Head of caudate nucleus (tissue), 42 donors: Measurements from ENCODE around the gene CSNK2A1.
"Not testable (repeated sequence)": the region's sequence is repeated elsewhere in the genome, so short reads cannot be mapped to it uniquely, and the experiment has no call there.

Experiments used
- DNase-seq, 42 donors: peaks; one replicate each; pipeline versions ENCODE4 v3.0.0 to v3.0.0-alpha.2; 2020 to 2021; ENCODE audit warnings: mixed read lengths in 7 of 42
- intact Hi-C: fragments of 100-400 bp; cut with DNase I; formaldehyde crosslinking; loops from one replicate; pipeline ENCODE4 v1.15.0; 2022

The CSNK2A1 gene

DNA sequence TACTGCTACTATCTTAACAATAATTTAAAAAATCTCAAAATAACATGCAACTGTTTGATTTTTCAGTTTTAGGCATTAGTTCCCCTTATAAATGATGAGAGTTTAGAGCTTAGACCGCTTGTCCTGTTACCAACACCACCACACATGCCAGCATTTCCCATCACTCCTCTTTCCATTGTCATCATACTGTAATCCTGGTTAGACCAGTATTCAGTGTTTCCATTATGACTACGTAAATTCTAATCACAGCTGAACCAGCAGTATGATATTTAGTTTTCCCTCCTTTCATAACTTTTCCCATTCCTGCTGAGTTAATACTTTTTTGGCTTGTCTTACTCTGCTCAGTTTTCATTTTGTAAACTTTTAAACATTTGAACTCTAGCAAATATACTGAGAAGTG, 69.0 kb downstream of the CSNK2A1 start:
- no peak for DNase-seq
- intact Hi-C loops: no loop called here

DNA sequence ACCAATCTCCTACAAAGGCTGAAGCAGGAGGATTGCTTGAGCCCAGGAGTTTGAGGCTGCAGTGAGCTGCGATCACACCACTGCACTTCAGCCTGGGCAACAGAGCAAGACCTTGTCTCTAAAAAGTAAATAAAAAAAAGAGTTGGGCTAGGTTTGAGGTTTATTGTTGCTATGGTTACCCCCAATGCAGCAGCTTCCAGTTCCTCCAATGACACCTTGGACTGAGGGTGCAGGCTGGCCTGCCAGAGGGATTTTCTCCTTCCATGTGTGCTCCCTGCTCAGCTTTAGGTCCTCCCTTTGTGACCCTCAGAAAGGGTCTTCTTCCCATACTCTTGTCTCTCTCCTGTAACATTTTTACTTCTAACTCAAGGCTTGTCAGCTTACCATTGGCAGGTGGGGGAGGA, 70.7 kb downstream of the CSNK2A1 start:
- DNase-seq: no peak
- intact Hi-C loops: no loop called here

DNA sequence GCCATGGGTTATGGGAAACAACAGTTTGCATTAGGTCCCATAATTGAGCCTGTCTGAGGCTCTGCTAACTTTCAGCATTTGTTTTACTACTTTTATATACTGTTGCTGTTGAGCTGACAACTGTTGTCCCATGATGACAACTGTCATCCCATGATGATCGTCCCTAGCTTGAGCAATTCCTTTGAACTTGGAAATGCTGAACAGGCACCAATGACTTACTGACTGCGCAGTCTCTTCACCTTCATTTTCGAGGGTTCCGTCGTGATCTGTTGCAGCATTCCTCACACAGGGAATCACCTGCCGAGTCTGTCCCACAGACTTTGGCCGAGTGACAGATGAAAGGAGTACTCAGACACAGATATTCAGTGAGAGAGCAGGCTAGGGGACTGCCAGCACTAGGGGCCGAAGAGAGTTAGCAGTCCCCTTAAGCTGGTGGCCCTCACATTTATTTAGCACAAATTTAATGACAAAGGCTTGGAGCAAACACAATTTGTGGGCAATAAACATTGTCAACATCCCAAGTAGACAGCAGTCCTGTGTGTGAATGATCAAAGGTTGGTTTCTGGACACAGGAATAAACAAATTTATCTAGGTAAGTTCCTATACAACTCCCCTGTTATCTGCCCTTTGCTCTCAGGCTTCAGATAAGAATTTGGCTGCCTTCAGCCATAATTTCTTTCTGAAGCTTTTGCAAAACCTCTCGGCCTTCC, 71.3 kb downstream of the CSNK2A1 start:
- DNase-seq: no peak
- intact Hi-C loops: no loop called here

DNA sequence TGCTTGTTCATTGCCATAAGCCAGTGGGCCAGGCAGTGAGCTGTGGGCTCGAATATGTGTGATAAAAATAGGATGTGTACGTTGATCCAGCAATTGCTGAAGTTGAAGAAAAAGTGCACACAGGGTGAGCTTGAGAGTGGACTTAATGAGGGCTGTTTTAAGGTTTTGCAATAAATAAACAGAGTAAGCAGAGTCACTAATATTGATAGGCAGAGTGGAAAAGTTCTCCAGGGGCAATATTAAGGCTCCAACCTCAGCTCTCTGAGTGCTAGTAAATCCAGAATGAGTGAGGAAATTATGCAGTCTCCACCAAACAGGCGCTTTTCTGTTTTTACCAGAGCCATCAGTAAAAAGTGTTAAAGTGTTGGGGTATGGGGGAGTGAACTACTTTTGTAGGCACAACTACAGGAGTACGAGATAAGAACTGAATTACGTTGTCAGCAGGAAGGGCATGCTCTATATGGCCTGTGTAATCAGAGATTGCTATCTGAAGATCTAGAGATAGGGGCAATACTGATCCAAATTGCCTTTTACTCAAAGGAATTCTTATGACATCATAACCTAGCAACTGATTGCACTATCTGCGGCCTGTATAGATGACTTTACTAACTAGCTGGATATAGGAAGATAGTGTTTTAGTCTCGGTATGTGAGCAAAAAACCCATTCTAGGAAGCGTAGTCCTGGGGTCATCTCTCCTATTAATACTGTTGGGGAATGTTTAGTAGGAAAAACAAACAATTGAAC, 73.7 kb downstream of the CSNK2A1 start:
- intact Hi-C loops: loop anchor here (5.0 kb wide), 1 partner anchor 68 kb away; no protein-coding TSS in a partner anchor
- no peak for DNase-seq

DNA sequence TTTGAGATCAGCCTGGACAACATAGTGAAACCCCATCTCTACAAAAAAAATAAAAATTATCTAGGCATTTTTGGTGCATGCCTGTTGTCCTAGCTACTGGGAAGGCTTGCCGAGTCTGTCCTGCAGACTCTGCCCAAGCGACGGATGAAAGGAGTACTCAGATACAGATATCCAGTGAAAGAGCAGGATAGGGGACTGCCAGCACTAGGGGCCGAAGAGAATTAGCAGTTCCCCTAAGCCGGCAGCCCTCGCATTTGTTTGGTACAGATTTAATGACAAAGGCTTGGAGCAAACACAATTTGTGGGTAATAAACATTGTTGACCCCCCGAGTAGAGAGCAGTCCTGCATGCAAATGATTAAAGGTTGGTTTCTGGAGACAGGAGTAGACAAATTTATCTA, 75.8 kb downstream of the CSNK2A1 start:
- intact Hi-C loops: loop anchor here (5.0 kb wide), 1 partner anchor 65 kb away; no protein-coding TSS in a partner anchor
- DNase-seq: no peak

DNA sequence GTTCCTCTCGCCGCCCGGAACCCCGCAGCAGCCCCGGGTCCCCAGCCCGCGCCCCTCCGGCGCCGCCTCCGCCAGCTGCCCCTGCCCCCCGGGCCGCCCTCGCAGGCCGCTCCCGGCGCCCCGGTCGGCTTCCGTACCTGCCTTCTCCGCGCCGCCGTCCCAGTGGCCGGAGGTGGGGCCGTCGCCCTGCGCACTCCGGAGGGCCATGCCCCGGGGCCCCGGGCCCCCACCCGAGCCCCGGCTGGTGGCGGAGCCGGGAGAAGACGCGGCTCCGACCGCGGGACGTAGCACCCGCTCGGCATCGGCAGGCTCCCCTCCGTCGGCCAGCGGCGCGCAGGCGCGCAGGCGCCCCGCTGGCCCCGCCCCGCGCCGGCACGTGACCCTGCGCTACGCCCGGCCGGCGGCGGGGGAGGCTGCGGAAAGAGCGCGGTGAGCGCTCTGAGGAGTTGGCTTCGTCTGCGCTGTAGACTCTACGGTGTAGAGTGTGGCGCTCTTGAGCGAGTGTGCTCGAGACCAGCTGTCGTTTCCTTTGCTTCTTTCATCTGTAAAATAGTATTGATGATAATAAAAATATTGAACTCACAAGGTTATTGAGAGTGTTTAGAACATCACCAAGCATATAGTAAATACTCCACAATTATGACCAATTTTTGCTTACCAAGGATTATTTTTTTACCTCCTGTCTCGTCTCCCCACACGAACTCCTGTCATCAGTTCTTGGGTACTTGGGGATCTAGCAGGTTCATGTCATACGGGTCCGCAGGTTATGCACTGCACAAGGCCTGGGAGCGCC, 81.2 kb downstream of the CSNK2A1 start, which contains the start of gene TBC1D20:
Gene TBC1D20, minus strand, starts transcription at position 335 of the 793 bp plus-strand sequence. Its CDS starts 128 bp downstream, at position 207.
- intact Hi-C loops: loop anchor here (5.0 kb wide), 1 partner anchor 110 kb away; no protein-coding TSS in a partner anchor
- peak; percentile 62 to 94 (median 87) for DNase-seq

DNA sequence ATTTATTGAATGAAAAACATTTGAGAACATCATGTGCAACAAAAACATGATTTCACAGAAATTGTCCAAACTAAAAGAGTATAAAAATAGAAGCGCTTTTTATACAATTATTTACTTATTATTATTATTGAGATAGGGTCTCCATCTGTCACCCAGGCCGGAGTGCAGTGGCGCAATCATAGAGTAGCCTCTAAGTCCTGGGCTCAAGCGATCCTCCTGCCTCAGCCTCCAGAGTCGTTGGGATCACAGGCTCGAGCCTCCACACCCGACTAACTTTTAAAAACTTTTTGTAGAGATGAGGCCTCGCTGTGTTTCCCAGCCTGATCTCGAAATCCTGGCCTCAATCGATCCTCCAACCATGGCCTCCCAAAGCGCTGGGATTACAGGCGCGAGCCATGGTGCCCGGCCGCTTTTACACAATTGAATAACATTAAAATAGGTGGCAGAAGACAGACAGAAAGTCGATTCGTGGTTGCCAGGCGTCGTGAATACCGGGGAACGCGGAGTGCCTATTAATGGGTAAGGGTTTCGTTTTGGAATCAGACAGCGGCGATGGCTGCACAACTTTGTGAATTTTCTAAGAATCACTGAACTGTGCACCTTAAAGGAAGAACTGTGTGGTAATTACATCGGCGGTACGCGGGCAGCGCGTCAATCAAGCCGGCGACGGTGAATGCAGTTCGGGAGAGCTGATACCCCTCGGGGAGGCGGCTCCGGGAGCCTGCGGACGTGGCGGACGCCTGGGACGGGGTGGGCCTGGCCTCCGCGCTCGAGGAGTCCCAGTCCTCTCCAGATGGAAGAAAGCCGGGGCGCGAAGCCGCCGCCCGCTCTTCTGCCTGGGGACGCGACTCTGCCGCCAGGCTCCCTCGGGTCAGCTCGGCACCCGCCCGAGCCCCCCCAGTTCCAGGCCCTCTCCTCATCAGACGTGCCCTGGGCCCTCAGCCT, 82.1 kb downstream of the CSNK2A1 start:
- DNase-seq: peak in 39 of 42 donors; percentile 5 to 73 (median 42)
- intact Hi-C loops: loop anchor here (5.0 kb wide), 1 partner anchor 109 kb away; no protein-coding TSS in a partner anchor

DNA sequence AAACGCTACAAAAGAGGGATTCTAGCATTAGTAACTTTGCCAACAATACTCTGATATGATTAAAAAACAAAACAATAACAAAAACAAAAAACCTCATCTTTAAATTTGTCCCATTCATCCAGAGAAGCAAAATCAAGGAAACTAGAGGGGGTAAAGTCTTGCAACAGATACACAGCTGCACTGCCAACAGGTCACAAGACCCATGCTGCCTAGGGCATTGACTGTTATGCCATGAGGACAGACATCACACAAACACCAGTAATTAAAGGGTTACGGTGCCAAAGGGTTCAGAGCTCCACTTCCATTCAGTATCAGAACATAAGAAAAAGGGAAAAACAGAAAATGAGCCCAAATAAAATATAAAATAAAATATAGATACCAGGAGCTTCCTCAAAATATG, 82.9 kb downstream of the CSNK2A1 start:
- intact Hi-C loops: loop anchor here (5.0 kb wide), 1 partner anchor 108 kb away; no protein-coding TSS in a partner anchor
- peak in 11 of 42 donors; percentile 10 to 58 (median 28) for DNase-seq

DNA sequence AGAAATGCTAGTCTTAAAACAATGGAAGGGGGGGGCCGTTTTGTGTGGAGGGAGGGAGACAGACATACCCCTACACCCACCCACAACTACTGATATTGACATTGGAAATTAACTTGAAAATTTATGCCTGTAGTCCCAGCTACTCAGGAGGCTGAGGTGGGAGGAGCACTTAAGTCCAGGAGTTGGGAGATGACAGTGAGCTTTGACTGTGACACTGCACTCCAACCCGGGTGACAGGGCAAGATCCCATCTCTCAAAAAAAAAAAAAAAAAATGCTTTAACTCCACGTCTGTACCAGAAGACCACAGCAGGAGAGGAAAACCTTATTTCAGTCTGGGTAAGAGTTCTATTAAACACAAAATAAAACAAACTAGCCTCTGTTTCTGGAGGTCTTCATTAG, 83.4 kb downstream of the CSNK2A1 start:
- intact Hi-C loops: loop anchor here (5.0 kb wide), 1 partner anchor 108 kb away; no protein-coding TSS in a partner anchor
- DNase-seq: no peak

DNA sequence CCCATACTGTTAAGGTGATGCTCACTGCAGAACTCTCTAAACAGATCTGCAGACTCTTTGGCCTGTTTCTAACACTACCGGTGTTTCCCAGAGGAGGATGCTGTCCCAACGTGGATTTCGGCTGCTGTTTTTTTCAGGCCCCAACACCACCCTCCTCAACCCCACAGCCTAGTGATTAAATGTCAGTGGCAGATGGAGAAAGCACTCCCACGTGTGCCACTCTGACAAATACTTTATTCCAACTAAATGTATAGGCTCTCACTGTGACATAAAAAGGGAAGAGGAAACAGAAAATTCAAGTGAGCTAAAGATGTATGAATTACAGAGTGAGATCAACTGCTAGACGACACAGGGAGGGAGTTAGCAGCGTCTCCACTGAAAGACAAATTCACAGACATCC, 84.8 kb downstream of the CSNK2A1 start:
- no peak for DNase-seq
- intact Hi-C loops: no loop called here

DNA sequence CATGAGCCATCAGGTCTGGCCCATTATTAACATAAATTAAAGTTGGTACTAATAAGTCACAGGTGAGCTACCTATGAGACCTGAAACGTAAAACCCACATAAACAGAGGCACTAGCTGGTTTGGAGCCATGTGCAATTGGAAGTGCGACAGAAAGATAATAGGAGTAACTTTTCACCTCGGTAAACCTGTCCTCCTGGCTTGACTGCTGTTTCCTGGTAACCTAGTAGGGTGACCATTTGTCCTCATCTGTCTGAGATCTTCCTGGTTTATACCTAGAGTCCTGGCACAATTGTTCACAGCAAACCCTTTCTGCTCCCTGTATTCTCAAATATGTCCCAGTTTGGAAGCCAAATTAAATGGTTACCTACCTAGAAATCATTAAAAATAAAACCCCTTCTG, 88.6 kb downstream of the CSNK2A1 start:
- intact Hi-C loops: no loop called here
- DNase-seq: no peak

DNA sequence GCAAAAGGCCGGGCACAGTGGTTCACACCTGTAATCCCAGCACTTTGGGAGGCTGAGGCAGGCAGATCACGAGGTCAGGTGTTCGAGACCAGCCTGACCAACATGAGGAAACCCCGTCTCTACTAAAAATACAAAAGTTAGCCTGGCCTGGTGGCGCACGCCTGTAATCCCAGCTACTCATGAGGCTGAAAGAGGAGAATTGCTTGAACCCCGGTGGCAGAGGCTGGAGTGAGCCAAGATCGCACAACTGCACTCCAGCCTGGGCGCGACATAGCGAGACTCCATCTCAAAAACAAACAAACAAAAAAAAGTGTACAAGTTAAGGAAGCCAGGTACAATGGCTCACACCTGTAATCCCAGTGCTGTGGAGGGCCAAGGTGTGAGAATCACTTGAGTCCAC, 91.6 kb downstream of the CSNK2A1 start:
- intact Hi-C loops, DNase-seq: not testable (repeated sequence)

DNA sequence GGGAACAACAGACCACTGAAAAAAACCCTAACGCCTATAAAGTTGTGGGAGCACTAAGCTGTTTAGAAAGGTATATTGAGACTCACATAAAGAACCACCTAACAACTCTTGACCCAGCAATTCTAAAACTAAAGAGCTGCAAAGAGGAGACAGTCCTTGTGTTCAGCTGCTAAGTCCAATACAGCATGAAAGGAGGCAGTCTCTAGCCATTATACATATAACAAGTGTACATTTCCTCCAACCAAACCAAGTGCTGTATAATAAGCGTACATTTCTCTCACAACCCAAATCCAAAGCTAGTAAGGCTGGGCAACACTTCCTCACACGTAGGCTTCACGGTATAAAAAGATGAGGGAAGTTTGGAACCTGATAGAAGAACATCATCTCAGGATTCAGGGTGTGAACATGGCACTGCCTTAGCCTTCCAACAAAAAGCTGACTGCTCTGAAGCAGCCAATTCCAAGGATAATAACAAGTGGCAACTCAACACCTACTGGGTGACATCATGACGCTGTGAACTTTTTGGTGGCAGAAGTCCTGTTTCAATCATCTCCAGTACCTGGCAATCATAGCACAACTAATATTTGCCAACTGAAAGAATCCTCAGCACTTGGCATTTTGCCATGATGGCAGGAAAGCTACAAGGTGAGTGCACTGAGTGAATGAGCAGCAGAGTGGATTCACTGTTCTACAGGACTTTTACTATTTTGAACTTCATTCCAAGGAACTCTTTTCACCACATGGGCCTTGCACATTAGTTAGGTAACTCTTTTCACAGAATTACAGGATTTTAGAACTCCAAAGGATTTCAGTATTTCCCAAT, 97.9 kb downstream of the CSNK2A1 start:
- no peak for DNase-seq
- intact Hi-C loops: no loop called here

DNA sequence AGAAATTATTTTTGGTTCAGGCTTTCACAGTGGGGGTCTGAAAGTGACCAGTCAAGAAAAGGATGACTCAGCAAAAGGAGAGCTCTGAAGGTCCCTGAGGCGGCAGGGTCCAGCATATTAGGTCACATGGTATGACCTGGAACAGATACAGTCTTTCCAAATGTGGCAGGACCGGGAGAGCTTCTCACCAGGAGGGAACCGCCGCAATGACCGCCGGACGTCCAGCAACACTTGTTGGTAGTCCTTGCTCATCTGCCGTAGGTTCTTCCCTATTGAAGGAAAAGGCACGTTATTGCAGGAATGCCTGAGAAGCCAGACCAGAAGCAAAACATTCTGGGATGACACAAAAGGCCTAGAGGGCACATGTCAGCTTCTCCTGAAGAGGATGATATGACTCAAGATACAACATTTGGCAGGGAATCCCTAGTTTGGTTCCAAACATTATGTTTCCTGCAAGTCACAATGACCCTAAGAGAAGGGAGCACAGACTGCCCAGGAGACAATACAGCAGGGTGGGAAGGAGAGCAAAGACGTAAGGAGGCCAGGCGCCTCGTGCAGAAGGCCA, 98.6 kb downstream of the CSNK2A1 start:
- intact Hi-C loops: no loop called here
- peak in 1 of 42 donors; percentile 51 for DNase-seq

DNA sequence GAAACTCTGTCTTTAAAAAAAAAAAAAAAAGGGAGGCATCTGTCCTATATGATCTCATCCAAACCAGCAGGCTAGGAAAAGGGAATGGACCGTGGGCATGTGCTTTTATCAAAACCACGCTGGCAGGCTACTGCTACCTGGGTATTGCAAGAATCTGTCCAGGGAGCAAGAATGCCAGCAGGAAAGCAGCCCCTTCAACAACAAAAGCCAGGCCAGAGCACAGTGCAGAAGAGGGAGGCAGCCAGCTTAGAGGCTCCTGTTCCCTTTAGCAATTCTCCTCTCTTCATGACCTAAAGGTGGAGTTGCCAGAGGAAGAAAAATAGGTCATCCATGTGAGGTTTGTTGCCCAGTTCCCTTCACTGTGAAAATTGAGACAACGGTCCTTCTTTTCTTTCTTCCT, 99.5 kb downstream of the CSNK2A1 start:
- intact Hi-C loops: no loop called here
- no peak for DNase-seq

DNA sequence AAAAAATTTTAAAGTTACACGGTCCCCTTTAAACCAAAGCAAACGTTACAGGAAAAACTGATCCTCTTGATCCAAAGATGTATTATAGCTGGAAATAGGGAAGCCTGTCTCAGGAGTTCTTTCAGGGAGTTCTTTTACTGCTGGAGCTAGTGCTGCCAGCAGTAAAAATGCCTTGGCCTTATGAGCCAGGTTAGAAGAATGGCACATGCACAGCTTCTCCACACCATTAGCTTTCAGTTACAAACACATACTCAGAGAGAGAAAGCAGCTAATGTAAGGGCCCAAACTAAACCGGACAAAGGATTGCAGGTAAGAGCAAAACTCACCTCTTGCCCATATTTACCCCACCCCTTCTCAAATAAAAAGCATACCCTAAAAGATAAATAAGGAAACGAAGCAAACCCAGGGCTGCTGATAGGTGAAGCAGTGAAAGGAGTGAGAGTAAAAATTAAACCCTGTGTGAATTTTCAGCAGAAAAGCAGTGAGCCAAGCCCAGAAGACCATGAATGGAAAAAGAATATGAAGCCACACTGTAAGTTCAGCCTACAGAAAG, 100.3 kb downstream of the CSNK2A1 start:
- DNase-seq: peak in 1 of 42 donors; percentile 9
- intact Hi-C loops: no loop called here

DNA sequence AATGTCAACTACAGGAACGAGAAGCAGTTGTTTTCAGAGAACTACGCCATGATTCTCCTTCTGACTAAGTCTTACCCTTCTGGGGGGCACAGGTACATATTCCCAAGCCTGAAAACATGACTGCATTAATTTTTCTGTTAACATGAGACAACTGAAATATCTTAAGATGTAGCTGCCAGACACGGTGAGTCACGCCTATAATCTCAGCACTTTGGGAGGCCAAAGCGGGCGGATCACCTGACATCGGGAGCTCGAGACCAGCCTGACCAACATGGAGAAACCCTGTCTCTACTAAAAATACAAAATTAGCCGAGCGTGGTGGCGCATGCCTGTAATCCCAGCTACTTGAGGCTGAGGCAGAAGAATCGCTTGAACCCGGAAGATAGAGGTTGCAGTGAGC, 103.0 kb downstream of the CSNK2A1 start:
- DNase-seq: no peak
- intact Hi-C loops: no loop called here
